Gastrocnemius medialis (tissue), 4 donors: Measurements from ENCODE around the gene HOXB6. TPM values are rescaled to one million over a fixed set of nuclear protein-coding genes. Genes with fewer than 3 reads are reported as not detected.

Source experiments
- ATAC-seq, 2 donors: fragments of 150-250 bp; one replicate each; pipeline ENCODE4 v1.9.1; 2016
- DNase-seq, 2 donors: peaks; one replicate each; pipeline ENCODE4 v3.0.0-alpha.2; 2019
- H3K27ac ChIP-seq, 4 donors: fragments of 200-600 bp; sonication (generic); 1 replicate in 1 of 4; 2 replicates in 3 of 4; pipeline ENCODE4 v1.5.1; 2016 to 2018; ENCODE audit warnings: mild to moderate bottlenecking in 2 of 4, moderate library complexity in 1 of 4
- H3K27me3 ChIP-seq, 3 donors: fragments of 200-600 bp; sonication (generic) in 2 of 3; 1 replicate in 1 of 3; 2 replicates in 2 of 3; pipeline versions ENCODE4 v1.5.1 to v1.6.0; 2016 to 2019; ENCODE audit warnings: mild to moderate bottlenecking in 1 of 3, moderate library complexity in 1 of 3
- H3K36me3 ChIP-seq, 2 donors: fragments of 200-600 bp; sonication (generic) in 1 of 2; one replicate each; pipeline ENCODE4 v1.5.1; 2017 to 2018
- H3K4me1 ChIP-seq, 2 donors: fragments of 200-600 bp; sonication (generic) in 1 of 2; one replicate each; pipeline ENCODE4 v1.5.1; 2016 to 2017; ENCODE audit warnings: mild to moderate bottlenecking in 2 of 2
- H3K4me3 ChIP-seq, 4 donors: fragments of 200-600 bp; sonication (generic) in 3 of 4; 1 replicate in 1 of 4; 2 replicates in 3 of 4; pipeline ENCODE4 v1.5.1; 2016 to 2019; ENCODE audit warnings: mild to moderate bottlenecking in 2 of 4
- H3K9me3 ChIP-seq, 3 donors: fragments of 200-600 bp; sonication (generic) in 2 of 3; 1 replicate in 1 of 3; 2 replicates in 2 of 3; pipeline ENCODE4 v1.5.1; 2016 to 2019
- CTCF ChIP-seq, 5 experiments: fragments of 450-650 bp in 3 of 5; fragments of 200-600 bp in 2 of 5; sonication (generic) in 2 of 5; IDR thresholded peaks in 4 of 5; conservative IDR thresholded peaks in 1 of 5; 1 replicate in 4 of 5; 2 replicates in 1 of 5; pipeline ENCODE4 v1.5.1; 2016 to 2019; ENCODE audit warnings: antibody characterized with exemption in 5 of 5, mild to moderate bottlenecking in 3 of 5, moderate library complexity in 3 of 5
- POLR2A ChIP-seq, 2 donors: fragments of 450-650 bp; IDR thresholded peaks; one replicate each; pipeline ENCODE4 v1.6.1; 2017; ENCODE audit warnings: antibody characterized with exemption in 2 of 2, mild to moderate bottlenecking in 2 of 2, moderate library complexity in 2 of 2
- in situ Hi-C, 4 donors: fragments of 200-750 bp; cut with MboI; loops; one replicate each; pipeline versions ENCODE4 v1.15.0 to v1.8.0; 2017; ENCODE audit warnings: low sequenced_read_pairs in 4 of 4
- intact Hi-C: fragments of 100-400 bp; cut with DNase I; formaldehyde crosslinking; loops from one replicate; pipeline ENCODE4 v1.15.1; 2023; ENCODE audit warnings: low total_unique reads
- total RNA-seq, 4 donors: library from RNA; depleted of rRNA; stranded (reverse); fragments of >200 nt; gene quantifications; one replicate each; pipeline versions ENCODE4 v1.1.0 to v1.2.3, GENCODE V29; 2016

Gene HOXB6
- total RNA-seq, 4 donors from 2014 or later, result 0.55 to 3.0 (median 1.3) TPM

- peak in 1 of 2 donors; percentile 27 for ATAC-seq
- Histone ChIP-seq H3K9me3 (no peaks in the 10 kb centered on the region), H3K4me3 (no peak overlapping the region), H3K4me1 (no peaks in the 10 kb centered on the region), H3K27ac (no peak overlapping the region), H3K36me3 (no peaks in the 10 kb centered on the region), H3K27me3 (peaks cover 91 to 100% (median 100%) of the 10 kb centered on the region in 3 donors)
- in situ Hi-C loops, result loop anchor here in 1 of 4 donors (25.0 kb wide), 1 partner anchor 101 kb away; the partner anchor contains the start of gene HOXB13
- DNase-seq, result peak in 1 of 2 donors; percentile 14
- TF ChIP-seq CTCF (IDR thresholded peaks at IDR 0.05 in 4 of 5, conservative IDR thresholded peaks at IDR 0.05 in 1 of 5) (peak in 3 of 5 experiments; percentile 11 to 51 (median 39)), POLR2A (IDR thresholded peaks at IDR 0.05) (no peak)
- intact Hi-C loops, result no loop called here
Measured at GRCh38 chr17:48636177-48637018, 31.6 kb upstream of the HOXB6 start.

- TF ChIP-seq CTCF (IDR thresholded peaks at IDR 0.05 in 4 of 5, conservative IDR thresholded peaks at IDR 0.05 in 1 of 5), result no peak
- Histone ChIP-seq H3K36me3 (no peaks in the 10 kb centered on the region), H3K9me3 (no peaks in the 10 kb centered on the region), H3K27ac (no peak overlapping the region), H3K4me1 (no peaks in the 10 kb centered on the region), H3K4me3 (no peak overlapping the region), H3K27me3 (peaks cover 99 to 100% (median 100%) of the 10 kb centered on the region in 3 donors)
- intact Hi-C loops (no loop called here), in situ Hi-C loops (loop anchor here in 1 of 4 donors (25.0 kb wide), 1 partner anchor 103 kb away; the partner anchor contains the start of gene HOXB13)
- DNase-seq (no peak), ATAC-seq (no peak)
Measured at GRCh38 chr17:48634493-48635208, 29.9 kb upstream of the HOXB6 start.

- intact Hi-C loops (no loop called here), in situ Hi-C loops (loop anchor here in 1 of 4 donors (25.0 kb wide), 1 partner anchor 104 kb away; the partner anchor contains the start of gene HOXB13)
- peaks cover 99 to 100% (median 100%) of the 10 kb centered on the region in 3 donors for H3K27me3 ChIP-seq
- no peak for TF ChIP-seq CTCF (IDR thresholded peaks at IDR 0.05 in 4 of 5, conservative IDR thresholded peaks at IDR 0.05 in 1 of 5)
- no peak for TF ChIP-seq POLR2A (IDR thresholded peaks at IDR 0.05)
- ATAC-seq (no peak), DNase-seq (no peak)
- no peaks in the 10 kb centered on the region for H3K9me3 ChIP-seq
- H3K4me1 ChIP-seq, result no peaks in the 10 kb centered on the region
- no peaks in the 10 kb centered on the region for H3K36me3 ChIP-seq
- no peak overlapping the region for H3K4me3 ChIP-seq
- no peak overlapping the region for H3K27ac ChIP-seq
Measured at GRCh38 chr17:48633266-48633677, 28.5 kb upstream of the HOXB6 start.

GRCh38 chr17:48632579-48633265 lies 27.9 kb upstream of the HOXB6 start:
- Histone ChIP-seq H3K27me3 (peaks cover 99 to 100% (median 100%) of the 10 kb centered on the region in 3 donors), H3K9me3 (no peaks in the 10 kb centered on the region), H3K4me3 (no peak overlapping the region), H3K36me3 (no peaks in the 10 kb centered on the region), H3K4me1 (peaks cover 0 to 5% of the 10 kb centered on the region in 2 donors), H3K27ac (no peak overlapping the region)
- TF ChIP-seq POLR2A (IDR thresholded peaks at IDR 0.05) (no peak), CTCF (IDR thresholded peaks at IDR 0.05 in 4 of 5, conservative IDR thresholded peaks at IDR 0.05 in 1 of 5) (no peak)
- in situ Hi-C loops, result loop anchor here in 1 of 4 donors (25.0 kb wide), 1 partner anchor 105 kb away; the partner anchor contains the start of gene HOXB13
- intact Hi-C loops, result no loop called here
- DNase-seq (no peak), ATAC-seq (no peak)
